GM12892 (cell line): ENCODE data around the gene LCN2.

Source experiments
- POLR2A ChIP-seq: IDR thresholded peaks from 2 replicates; pipeline ENCODE4 v1.6.1; 2011; ENCODE audit warnings: low read depth, low read length, control low read depth
- POLR2AphosphoS5 ChIP-seq: IDR thresholded peaks from 2 replicates; pipeline ENCODE4 v1.6.1; 2011; ENCODE audit warnings: low read depth, low read length, control low read depth
- TAF1 ChIP-seq: IDR thresholded peaks from 2 replicates; pipeline ENCODE4 v1.6.1; 2011; ENCODE audit warnings: low read depth, mild to moderate bottlenecking, control low read depth, low read length, borderline replicate concordance

DNA sequence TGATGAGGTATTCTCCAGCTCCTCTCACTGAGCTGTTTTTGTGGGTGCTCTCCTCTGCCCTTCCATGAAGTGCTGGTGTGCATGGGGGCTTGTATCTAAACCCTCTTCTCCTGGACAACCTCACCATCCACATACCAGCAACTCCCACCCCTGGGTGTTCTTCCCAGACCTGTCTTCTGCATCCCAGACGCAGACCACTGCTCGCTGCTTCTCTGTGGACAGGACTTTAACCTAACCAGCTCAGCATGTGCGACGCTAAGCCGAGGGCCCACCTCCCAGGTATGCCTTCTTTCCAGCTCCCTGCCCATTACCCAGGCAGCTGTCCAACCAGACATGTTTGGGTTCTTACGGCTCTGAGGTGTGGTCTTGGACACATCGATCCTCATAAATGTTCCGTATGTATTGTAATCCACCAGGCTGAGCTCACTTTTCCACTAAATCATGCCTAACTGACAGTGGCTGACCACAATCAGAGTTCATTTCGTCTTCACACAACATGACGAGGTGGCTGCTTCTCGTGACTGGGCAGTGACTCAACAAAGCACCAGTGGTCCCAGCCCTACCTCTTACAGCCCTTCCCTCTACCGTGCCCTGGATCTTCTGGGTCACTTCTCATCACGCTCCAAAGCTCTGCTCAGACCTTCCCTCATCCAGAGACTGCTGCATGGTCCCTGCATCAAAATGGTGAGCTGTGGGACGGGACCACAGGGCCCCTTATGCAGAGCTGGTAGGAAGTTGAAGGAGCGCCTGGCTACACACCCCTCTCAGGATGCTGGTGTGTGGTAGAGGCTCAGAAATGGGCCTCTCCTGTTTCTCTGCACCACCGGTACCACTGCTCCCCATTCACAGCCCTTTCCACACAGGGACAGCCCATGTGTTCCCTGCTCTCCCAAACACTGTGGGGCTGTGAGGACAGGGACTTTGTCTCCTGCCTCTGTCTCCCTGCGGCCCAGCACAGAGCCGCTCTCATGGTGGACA is 12.1 kb upstream of the LCN2 start:
- TF ChIP-seq POLR2AphosphoS5 (no peak), POLR2A (no peak), TAF1 (no peak)
